Lung (tissue), 12 donors: ENCODE measurements around the gene AK6. TPM values are rescaled to one million over a fixed set of nuclear protein-coding genes. Genes with fewer than 3 reads are reported as not detected.
A peak's percentile ranks its signal among the peaks of the same experiment; 100 is the strongest.
"Not testable (repeated sequence)": the region's sequence is repeated elsewhere in the genome, so short reads cannot be mapped to it uniquely, and the experiment has no call there.

ENCODE experiments used
- ATAC-seq: fragments of 200-7000 bp; cut with Tn5 transposase; one replicate; pipeline ENCODE4 v1.9.1; 2020; ENCODE audit warnings: moderate number of reproducible peaks; ENCODE audit not compliant: insufficient read depth, low FRiP score
- DNase-seq, 3 donors: peaks; one replicate each; pipeline ENCODE4 v3.0.0-alpha.2; 2013 to 2017
- H3K27ac ChIP-seq, 2 donors: one replicate each; pipeline ENCODE4 v1.5.1; 2013; ENCODE audit warnings: mild to moderate bottlenecking in 2 of 2, moderate library complexity in 2 of 2, control low read depth in 1 of 2, inconsistent platforms in 1 of 2, low read depth in 1 of 2, low read length in 1 of 2
- H3K27me3 ChIP-seq, 3 donors: one replicate each; pipeline ENCODE4 v1.5.1; 2013; ENCODE audit warnings: low read length in 2 of 3; ENCODE audit not compliant: control insufficient read depth in 3 of 3, insufficient read depth in 3 of 3
- H3K36me3 ChIP-seq, 4 donors: one replicate each; pipeline ENCODE4 v1.5.1; 2013; ENCODE audit warnings: low read length in 4 of 4, mild to moderate bottlenecking in 1 of 4, moderate library complexity in 1 of 4; ENCODE audit not compliant: control insufficient read depth in 4 of 4, insufficient read depth in 4 of 4
- H3K4me1 ChIP-seq, 5 donors: one replicate each; pipeline ENCODE4 v1.5.1; 2013; ENCODE audit warnings: low read length in 5 of 5, mild to moderate bottlenecking in 2 of 5, moderate library complexity in 1 of 5; ENCODE audit not compliant: control insufficient read depth in 5 of 5, insufficient read depth in 5 of 5
- H3K4me3 ChIP-seq: one replicate; pipeline ENCODE4 v1.5.1; 2013; ENCODE audit warnings: mild to moderate bottlenecking, control low read depth, moderate library complexity
- H3K9ac ChIP-seq, 2 donors: one replicate each; pipeline ENCODE4 v1.5.1; 2013; ENCODE audit warnings: low read length in 2 of 2, control low read depth in 1 of 2; ENCODE audit not compliant: insufficient read depth in 1 of 2
- H3K9me3 ChIP-seq, 4 donors: one replicate each; pipeline ENCODE4 v1.5.1; 2013; ENCODE audit warnings: low read length in 3 of 4, mild to moderate bottlenecking in 1 of 4, moderate library complexity in 1 of 4; ENCODE audit not compliant: control insufficient read depth in 4 of 4, insufficient read depth in 3 of 4
- WGBS, 2 donors: extraction: QIAGEN DNeasy Blood & Tissue Kit; methylation state at CpG; one replicate each; pipeline ENCODE4 v1.1.7; 2013; 5-methylcytosine and 5-hydroxymethylcytosine counted together
- polyA plus RNA-seq, 2 donors: library from polyadenylated mRNA; stranded (reverse); fragments of 200-250 nt; gene quantifications; one replicate each; pipeline ENCODE4 v1.2.1, GENCODE V29; 2013
- total RNA-seq, 2 donors: library from RNA; depleted of rRNA in 1 of 2; stranded (reverse); fragments of >200 nt in 1 of 2; gene quantifications; one replicate each; pipeline ENCODE4 v1.2.1, GENCODE V29; 2014 to 2021
- TF ChIP-seq, protein P1 (sequence below): IDR thresholded peaks from 2 replicates; pipeline ENCODE4 v1.5.1; 2012; ENCODE audit warnings: mild to moderate bottlenecking; ENCODE audit errors: control extremely low read depth, extremely low read depth
- donor health status: control.
- donor health status: control.
- donor health status: Bipolar disorder and iron deficiency.
- donor health status: healthy.
- donor health status: DM: yes; HTN: yes; CAD: no.

AK6 gene
- total and polyA plus RNA-seq, 4 donors: 20.6 to 38.0 (median 33.7) TPM

DNA sequence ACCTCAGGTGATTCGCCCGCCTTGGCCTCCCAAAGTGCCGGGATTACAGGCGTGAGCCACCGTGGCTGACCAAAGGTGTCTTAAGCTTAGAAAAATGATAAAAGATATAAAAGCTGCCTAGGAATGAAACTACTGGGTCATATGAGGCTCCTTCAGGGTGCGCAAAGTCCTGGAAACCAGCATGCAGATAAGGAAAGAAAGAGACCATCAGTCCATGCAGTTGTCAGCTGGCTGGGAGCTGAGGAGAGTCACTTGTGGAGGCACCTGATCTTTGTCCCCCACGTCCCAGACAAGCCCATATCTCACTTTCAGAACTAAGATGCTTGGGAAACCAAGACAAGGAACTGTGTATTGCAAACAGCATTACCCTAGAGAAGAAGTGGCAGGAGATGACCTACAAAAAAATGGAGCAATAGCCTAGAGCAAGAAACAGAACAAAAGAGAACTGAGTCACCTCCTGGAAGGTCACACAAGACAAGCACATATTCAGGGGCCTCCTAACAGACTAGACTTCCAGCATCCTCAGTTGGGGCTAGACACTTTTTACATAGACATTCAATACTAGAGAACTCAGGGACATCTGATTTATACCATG lies 33.9 kb downstream of the AK6 start:
- H3K4me1 ChIP-seq: peaks cover 0 to 5% (median 0%) of the 10 kb centered on the region in 5 donors
- H3K4me3 ChIP-seq: no peak overlapping the region
- no peak overlapping the region for H3K27ac ChIP-seq
- H3K27me3 ChIP-seq: no peaks in the 10 kb centered on the region
- DNase-seq: no peak
- TF ChIP-seq, protein P1, sequence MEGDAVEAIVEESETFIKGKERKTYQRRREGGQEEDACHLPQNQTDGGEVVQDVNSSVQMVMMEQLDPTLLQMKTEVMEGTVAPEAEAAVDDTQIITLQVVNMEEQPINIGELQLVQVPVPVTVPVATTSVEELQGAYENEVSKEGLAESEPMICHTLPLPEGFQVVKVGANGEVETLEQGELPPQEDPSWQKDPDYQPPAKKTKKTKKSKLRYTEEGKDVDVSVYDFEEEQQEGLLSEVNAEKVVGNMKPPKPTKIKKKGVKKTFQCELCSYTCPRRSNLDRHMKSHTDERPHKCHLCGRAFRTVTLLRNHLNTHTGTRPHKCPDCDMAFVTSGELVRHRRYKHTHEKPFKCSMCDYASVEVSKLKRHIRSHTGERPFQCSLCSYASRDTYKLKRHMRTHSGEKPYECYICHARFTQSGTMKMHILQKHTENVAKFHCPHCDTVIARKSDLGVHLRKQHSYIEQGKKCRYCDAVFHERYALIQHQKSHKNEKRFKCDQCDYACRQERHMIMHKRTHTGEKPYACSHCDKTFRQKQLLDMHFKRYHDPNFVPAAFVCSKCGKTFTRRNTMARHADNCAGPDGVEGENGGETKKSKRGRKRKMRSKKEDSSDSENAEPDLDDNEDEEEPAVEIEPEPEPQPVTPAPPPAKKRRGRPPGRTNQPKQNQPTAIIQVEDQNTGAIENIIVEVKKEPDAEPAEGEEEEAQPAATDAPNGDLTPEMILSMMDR: no peak
- no peak overlapping the region for H3K9ac ChIP-seq
- no peaks in the 10 kb centered on the region for H3K36me3 ChIP-seq
- 84 to 86% methylated on average over 7 of the region's 7 CpGs for WGBS, 2 donors
- ATAC-seq: no peak
- no peaks in the 10 kb centered on the region for H3K9me3 ChIP-seq

GRCh38 chr5:69334793-69335268 lies 34.5 kb downstream of the AK6 start:
- no peaks in the 10 kb centered on the region for H3K9me3 ChIP-seq
- peak; percentile 80 to 87 (median 84) for DNase-seq
- TF ChIP-seq, protein P1: peak; percentile 80
- H3K4me1 ChIP-seq: peaks cover 0 to 5% (median 0%) of the 10 kb centered on the region in 5 donors
- peak; percentile 84 for ATAC-seq
- H3K27ac ChIP-seq: peak overlapping the region in 1 of 2 donors; percentile 48
- H3K27me3 ChIP-seq: no peaks in the 10 kb centered on the region
- 12 to 13% methylated on average over 18 of the region's 18 CpGs for WGBS, 2 donors
- H3K4me3 ChIP-seq: no peak overlapping the region
- no peaks in the 10 kb centered on the region for H3K36me3 ChIP-seq
- H3K9ac ChIP-seq: no peak overlapping the region

DNA sequence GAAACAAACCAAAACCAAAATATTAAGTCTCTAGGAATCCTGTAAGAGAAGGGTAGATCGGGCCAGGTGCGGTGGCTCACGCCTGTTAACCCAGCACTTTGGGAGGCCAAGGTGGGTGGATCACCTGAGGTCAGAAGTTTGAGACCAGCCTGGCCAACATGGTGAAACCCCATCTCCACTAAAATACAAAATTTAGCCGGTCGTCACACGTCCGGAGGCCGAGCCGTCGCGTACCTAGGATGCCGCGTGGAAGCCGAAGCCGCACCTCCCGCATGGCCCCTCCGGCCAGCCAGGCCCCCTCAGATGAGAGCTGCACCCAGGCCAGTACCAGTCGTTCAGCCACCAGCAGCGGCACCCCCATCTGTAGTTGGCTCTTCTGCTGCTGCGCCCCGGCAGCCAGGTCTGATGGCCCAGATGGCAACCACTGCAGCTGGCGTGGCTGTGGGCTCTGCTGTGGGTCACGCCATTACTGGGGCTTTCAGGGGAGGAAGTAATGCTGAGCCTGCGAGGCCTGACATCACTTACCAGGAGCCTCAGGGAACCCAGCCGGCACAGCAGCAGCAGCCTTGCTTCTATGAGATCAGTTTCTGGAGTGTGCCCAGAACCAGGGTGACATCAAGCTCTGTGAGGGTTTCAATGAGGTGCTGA lies 35.5 kb downstream of the AK6 start:
- H3K27me3 ChIP-seq, ATAC-seq: not testable (repeated sequence)

More for the DNA sequence above, 35.5 kb downstream of the AK6 start:
- not testable (repeated sequence) for H3K9me3 ChIP-seq, DNase-seq, H3K4me1 ChIP-seq, H3K27ac ChIP-seq, H3K4me3 ChIP-seq, H3K36me3 ChIP-seq, H3K9ac ChIP-seq
- 94 to 97% methylated on average over 23 to 25 of the region's 25 CpGs for WGBS, 2 donors
